HG03558 (cell line): ENCODE measurements around the gene API5.
A peak's percentile ranks its signal among the peaks of the same experiment; 100 is the strongest.
"Not testable (repeated sequence)": the region's sequence is repeated elsewhere in the genome, so short reads cannot be mapped to it uniquely, and the experiment has no call there.

Experiments
- ATAC-seq: cut with Tn5 transposase; IDR thresholded peaks from one replicate; pipeline ENCODE4 v1.9.1; 2021; ENCODE audit warnings: moderate number of reproducible peaks; ENCODE audit not compliant: unreplicated experiment; ENCODE audit errors: extremely low read depth

Gene API5

GRCh38 chr11:43311791-43312607 lies at the start of gene API5:
API5 (plus strand) TSS chr11:43311996; CDS start chr11:43312128, 132 bp downstream.
- peak; percentile 99 for ATAC-seq

- ATAC-seq: no peak
Observed at GRCh38 chr11:43267856-43268580, 43.8 kb upstream of the API5 start.

DNA sequence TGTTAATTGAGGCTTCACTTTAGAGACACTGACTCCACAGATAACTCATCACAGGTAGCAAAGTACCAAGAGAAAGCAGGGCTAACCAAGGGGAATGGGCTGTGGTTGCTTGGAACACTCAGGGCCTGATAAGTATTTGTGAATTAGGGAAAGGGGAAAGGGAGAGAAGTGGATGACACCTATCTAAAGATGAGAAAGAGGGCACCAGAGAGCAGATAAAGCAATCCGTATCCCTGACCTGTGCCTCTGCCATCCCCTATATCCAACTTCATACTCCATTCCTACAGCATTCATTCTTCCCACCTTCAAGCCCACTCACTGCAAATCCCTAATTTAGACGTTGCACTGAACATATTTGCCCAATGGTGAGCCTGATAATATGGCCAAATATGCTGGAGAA lies 43.0 kb upstream of the API5 start:
- no peak for ATAC-seq

- no peak for ATAC-seq
Observed at GRCh38 chr11:43269254-43269918, 42.4 kb upstream of the API5 start.

DNA sequence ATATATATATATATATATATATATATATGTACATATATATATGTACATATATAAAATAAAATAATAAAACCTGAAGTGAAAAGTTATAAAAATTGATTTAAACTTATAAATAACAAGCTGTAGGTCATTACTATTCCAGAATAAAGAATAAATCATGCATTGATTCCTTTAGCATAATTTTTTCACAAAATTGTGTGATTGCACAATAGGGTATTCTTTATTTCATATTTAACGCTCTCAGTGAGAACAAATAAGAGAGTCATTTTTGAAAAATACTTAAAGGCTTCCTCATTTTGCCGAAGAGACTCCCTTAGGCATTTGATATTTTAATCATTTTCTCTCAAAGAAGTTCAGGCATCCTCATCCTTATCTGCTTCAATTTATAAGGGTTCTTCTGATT lies 41.3 kb upstream of the API5 start:
- no peak for ATAC-seq

DNA sequence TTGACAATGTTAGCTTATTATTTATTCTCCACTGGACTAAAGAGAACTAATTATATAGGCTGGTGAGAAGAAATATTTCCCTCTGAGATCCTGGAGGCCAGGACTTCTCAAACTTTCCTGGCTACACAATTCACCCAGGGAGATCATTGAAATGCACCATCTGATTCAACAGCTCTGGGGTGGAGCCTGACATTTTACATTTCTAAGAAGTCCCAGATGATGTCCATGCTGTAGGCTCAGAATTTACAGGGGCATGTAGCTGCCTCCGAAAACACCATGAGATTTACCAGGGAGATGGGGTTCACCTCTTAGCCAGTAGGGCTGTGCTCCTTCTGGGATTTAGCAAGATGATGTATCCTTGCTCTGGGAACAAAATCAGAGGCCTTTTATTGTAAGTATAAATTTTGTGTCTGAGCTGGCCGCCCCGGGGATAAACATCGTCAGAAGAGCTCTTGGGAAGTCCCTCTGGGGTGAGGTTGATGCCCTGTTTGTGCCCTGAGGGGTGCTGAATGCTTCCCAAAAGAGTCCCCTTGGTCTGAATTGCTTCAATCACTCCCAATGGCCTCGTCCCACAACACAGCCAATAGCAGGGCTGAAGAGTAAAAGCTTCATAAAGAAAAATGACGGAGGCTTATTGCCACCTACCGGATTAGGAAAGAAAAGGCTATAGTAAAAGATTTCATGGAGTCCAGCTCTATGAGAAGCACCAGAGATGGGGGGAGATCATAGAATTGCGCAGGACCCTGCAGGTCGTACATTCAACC lies 33.4 kb upstream of the API5 start:
- ATAC-seq: no peak

DNA sequence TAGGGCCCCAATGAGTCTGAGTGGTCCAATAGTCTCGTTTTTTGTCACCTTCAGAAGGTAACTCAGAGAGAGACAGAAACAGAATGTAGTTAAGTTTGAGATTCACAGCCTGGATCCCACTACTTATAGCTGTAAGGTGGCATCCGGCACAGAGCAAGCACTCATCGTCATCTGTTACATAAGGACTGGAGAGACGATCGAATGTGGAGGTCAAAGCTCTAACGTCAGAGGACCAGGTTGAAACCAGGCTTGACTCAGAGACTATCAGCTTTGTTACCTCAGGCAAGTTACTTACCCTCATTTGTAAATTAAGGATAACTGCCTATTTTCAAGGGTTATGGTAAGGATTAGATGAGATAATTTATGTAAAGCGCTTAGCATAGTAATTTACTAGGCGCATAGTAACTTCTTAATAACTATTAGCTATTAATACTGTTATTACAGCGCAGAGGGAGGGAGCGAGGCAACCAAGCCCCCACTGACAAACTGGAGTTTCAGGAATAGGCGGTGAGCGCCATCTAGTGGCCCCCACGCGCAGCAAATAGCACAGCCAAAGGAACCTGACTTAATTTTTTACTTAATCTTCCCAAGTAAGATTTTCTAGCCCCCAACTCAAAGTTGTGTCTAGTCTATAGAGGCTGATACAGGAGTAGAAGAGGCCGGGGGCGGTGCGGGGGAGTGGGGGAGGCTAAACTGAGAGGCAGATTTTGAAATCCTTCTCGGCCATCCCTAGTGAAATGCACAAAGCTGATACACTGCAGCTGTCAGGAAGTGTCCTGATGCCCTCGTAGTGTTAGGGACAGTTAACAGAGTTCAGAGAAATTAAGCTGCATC lies 29.0 kb upstream of the API5 start:
- ATAC-seq: no peak

DNA sequence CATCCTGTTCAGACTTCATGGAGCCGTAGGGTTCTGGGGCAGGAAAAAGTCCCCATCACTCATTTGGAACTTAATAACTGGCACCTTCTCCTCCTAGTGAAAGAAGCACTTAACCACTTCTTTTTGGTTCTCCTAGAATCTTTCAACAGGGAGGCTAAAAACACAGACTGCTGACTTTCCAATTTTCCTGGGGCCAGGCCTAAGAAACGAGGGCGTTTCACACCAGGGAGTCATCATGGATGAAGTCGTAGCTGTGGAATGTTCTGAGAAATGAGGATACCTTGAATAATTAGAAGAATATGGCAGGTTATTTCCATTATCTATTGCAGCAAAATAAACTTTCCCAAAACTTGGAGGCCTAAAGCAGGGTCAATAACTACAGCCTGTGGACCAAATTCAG lies 26.0 kb upstream of the API5 start:
- no peak for ATAC-seq

GRCh38 chr11:43289368-43289767 lies 22.4 kb upstream of the API5 start:
- no peak for ATAC-seq

- no peak for ATAC-seq
Observed at GRCh38 chr11:43298397-43298796, 13.4 kb upstream of the API5 start.

DNA sequence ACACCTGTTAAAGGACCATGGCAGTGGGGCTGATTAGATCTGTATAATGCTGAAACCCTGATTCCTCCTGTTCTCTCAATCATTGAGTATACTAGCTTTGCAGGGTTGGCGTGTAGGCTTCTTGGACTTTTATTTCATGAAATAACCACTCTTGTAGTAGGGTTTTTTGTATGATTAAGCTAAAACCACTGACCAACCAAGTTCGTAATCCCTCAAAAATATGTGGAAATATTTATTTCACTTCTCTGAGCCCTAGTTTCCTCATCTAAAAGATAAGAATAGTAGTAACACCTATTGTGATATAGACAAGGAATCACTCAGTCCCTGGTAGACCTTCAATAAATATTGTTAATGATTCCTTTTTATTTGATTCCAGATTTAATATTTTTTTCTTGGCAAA lies 4.2 kb downstream of the API5 start:
- ATAC-seq: no peak

DNA sequence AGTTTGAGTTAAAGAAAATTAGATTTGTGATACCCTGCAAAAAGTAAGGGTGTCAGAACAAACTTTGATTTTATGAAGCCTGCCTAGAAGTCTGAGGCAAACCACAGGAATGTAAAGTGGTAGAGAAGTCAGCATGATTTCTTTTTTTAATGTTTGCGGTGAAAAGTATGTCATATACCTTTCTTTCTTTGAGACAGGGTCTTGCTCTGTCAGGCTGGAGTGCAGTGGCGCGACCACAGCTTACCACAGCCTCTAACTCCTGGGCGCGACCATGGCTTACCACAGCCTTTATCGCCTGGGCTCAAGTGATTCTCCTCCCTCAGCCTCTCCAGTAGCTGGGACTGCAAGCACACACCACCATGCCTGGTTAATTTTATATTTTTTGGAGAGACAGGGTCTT lies 4.7 kb downstream of the API5 start:
- no peak for ATAC-seq

DNA sequence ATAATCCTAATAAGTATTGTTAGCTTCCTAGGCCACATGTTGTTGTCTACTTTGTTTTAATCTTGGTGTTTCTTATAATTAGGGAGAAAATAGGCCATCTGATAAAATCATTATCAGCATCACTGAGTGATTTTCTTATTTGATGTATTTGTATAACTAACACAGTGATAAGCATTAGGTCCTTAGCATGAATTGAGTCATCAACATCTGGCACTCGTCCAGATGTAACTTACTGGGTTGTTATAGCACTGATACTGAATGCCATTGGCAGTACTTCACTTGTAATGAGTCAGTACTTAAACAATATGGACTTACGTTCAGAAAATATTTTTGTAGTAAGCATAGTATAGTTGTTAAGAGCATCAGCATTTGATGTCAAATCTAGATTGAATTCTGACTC lies 16.2 kb downstream of the API5 start:
- ATAC-seq: no peak

DNA sequence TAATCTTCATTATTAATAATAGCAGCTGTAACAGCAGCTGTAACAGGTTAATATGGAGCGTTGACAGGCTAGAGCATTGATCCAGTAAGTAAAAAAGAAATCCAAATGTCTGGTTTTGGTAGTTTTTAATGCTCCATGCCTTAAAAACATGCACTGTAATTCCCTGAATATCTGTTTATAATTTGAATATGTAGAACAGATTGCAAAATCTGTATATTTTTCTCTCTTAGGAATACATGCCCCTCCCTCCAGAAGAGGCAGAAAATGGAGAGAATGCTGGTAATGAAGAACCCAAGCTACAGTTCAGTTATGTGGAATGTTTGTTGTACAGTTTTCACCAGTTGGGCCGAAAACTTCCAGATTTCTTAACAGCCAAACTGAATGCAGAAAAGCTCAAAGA lies 16.7 kb downstream of the API5 start:
- no peak for ATAC-seq

- ATAC-seq: no peak
Observed at GRCh38 chr11:43341159-43341558, 29.4 kb downstream of the API5 start.

GRCh38 chr11:43351426-43351825 lies 39.6 kb downstream of the API5 start:
- not testable (repeated sequence) for ATAC-seq

- ATAC-seq: no peak
Observed at GRCh38 chr11:43354311-43354710, 42.5 kb downstream of the API5 start.

GRCh38 chr11:43356336-43356735 lies 44.5 kb downstream of the API5 start:
- no peak for ATAC-seq

GRCh38 chr11:43358279-43358800 lies 46.5 kb downstream of the API5 start:
- ATAC-seq: no peak
